Measurements from ENCODE around the gene OPN1MW3.
"Not testable (repeated sequence)": the region's sequence is repeated elsewhere in the genome, so short reads cannot be mapped to it uniquely, and the experiment has no call there.

Gene OPN1MW3

DNA sequence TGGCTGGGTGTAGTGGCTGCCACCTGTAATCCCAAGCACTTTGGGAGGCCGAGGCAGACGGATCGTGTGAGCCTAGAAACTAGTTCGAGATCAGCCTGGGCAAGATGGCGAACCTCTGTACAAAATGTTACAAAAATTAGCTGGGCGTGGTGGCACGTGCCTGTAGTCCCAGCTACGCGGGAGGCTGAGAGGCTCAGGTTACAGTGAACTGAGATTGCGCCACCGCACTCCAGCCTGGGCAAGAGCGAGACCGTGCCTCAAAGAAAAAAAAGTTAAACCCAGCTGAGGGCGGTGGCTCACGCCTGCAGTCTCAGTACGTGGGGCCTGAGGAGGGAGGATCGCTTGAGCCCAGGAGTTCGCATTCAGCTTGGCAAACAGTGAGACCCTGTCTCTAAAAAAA is 39.3 kb downstream of the OPN1MW3 start:
- DNase-seq = no peak

- no peak for DNase-seq
Observed at GRCh38 chrX:154298312-154298711, 40.9 kb downstream of the OPN1MW3 start.

DNA sequence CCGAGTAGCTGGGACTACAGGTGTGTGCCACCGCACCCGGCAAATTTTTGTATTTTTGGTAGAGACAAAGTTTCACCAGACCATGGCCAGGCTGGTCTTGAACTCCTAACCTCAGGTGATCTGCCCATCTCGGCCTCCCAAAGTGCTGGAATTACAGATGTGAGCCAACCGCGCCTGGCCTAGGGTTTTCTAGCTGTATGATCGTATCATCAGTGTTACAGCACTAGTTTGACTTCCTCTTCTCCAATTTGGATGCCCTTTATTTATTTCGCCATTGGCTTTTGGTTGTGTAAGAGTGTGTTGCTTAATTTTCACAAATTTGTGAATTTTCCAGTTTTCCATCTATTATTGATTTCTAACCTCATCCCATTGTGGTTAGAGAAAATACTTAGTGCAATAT is 43.4 kb downstream of the OPN1MW3 start:
- no peak for DNase-seq

DNA sequence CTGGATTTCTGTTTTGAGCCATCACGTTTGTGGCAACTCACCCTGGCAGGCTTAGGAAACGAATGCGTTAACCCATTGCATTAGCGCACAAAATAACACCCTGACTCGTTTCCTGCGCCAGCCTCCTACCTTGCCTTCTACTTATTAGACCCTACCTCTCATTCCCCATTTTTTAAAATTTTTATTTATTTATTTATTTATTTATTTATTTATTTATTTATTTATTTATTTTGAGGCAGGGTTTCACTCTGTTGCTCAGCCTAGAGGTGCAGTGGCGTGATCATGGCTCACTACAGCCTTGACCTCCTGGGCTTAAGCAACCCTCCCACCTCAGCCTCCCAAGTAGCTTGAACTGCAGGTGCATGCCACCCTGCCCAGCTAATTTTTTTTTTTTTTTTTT is 45.6 kb downstream of the OPN1MW3 start:
- not testable (repeated sequence) for DNase-seq

DNA sequence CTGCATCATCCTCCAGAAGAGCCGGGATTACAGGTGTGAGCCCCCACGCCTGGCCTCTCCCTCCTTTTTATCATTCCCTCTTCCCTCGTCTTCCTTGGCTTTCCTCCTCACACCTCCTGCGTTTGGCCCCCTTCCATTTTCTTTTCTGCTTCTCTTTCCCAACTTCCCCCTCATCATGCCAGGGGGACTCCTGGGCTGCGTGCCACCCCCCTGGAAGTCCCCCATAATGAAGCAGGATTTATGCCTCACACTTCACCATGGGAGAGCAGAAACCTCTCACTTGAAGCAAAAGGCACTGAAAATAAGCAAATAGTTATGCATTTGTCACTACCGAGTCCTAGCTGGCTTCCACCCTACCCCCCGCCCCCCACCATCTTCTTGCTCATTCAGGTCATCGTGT is 46.1 kb downstream of the OPN1MW3 start:
- no peak for DNase-seq

- DNase-seq = no peak
Observed at GRCh38 chrX:154304846-154305245, 47.5 kb downstream of the OPN1MW3 start.

- DNase-seq = no peak
Observed at GRCh38 chrX:154305541-154306205, 48.3 kb downstream of the OPN1MW3 start.

- no peak for DNase-seq
Observed at GRCh38 chrX:154307202-154307601, 49.8 kb downstream of the OPN1MW3 start.

DNA sequence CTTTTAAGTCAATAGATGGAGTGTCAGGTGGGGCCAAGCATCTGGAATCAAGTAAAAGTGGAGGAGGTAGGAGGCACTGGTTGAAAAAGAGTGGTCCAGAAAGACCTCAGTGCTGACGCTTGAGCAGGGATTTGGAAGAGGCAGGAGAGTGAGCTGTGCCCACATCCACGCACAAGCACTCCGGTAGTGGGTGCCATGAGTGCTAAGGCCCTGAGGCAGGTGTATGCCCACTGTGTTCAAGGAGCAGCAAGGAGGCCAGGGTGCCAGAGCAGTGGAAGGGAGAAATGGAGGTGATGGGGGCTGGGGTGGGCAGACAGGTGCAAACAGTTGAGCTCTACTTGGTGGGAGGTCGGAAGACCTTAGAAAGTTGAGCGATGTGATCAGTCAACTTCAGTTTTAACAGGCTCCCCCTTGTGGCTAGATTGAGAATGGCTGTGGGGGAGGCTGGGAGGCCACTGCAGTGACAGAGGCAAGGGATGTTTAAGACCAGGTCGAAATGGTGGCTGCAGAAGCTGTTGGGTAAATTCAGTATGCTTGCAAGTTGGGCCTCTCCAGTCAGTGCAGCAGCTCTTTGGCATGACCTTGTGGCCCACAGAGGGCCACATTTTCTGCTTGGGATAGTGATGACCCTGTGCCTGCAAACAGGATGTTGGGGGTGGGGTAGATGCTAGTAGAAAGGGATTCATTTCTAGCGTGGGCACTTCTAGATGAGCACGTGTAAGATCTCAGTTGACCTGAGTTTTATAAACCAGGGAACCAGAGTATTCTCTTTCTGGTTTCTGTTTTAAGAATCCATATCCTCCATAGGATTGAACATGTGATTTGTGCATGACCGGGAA is 50.9 kb downstream of the OPN1MW3 start:
- no peak for DNase-seq

- no peak for DNase-seq
Observed at GRCh38 chrX:154309041-154309775, 51.8 kb downstream of the OPN1MW3 start.

GRCh38 chrX:154310616-154311536 is 53.5 kb downstream of the OPN1MW3 start:
- no peak for DNase-seq

GRCh38 chrX:154312116-154312515 is 54.7 kb downstream of the OPN1MW3 start:
- no peak for DNase-seq

DNA sequence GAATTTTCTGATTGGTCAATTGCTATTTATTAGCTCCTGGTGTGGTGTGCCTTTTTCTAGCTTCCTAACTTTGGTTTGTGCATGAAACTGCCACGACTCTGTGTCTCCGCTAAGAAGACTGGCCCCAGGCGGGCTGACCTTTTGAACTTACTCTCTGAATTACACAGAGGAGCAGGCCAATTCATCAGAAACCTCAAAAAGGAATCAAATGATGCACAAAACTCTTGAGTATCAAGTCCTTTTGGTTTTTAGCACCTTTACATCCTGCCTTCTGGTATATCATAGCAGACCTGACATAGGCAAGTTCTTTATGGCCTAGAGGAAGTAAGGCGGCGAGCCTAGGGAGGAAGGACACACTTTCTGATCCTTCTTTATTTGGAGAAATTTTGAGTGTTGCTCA is 55.8 kb downstream of the OPN1MW3 start:
- DNase-seq = no peak

- no peak for DNase-seq
Observed at GRCh38 chrX:154315416-154315815, 58.0 kb downstream of the OPN1MW3 start.

DNA sequence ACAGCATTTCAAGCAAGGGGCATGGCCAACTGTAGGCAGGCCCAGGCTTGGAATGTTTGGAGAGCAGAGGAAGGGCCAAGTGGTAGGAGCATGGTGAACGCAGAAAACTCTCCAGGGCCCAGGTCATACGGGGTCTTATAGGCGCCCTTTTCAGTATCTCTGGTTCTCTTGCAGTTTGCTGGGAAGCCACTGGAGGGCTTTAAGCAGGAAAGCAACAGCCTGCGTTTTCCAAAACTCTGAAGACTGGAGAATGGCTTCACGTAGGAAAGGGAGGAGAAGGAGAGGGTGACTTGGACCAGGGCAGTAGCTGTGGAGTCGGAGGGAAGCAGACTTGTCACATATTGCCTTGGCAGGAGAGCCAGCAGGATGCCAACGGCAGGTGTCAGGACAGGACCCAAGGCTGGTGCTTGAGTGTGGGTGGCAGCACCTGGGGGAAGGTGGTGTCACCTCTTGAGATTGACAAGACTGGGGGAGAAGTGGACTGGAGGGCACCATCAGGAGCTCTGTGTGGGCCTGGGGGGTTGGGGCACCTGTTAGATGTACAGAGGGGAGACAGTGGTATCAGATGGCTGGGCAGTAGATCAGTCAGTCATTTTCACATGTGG is 60.1 kb downstream of the OPN1MW3 start:
- no peak for DNase-seq

DNA sequence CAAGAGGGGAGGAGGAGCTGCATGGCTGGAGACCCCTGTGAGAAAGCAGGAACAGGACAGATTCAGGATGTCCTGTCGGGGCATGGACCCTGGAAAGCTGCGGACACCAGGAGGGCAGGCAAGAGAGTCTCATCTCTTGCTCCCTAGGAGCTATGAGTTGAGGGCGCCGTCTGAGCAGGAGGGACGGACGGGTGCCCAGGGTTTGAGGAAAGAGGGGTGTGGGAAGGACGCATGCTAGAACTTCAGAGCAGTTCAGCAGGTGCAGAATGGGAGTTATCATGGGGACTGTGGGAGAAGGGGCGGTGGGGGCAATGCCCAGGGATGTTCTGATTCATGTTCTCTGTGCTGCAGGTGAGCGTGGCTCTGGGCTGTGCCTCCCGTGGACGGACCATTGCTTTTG is 63.0 kb downstream of the OPN1MW3 start:
- DNase-seq = no peak
